Hepatocyte (in vitro differentiated cells): Measurements from ENCODE around the gene PRSS22. TPM values are rescaled to one million over a fixed set of nuclear protein-coding genes. Genes with fewer than 3 reads are reported as not detected.

ENCODE experiments used
- DNase-seq: peaks from one replicate; pipeline ENCODE4 v3.0.0-alpha.2; 2016; ENCODE audit warnings: low spot score
- H2AFZ ChIP-seq: fragments of 200-600 bp; sonication (generic); 2 replicates; pipeline ENCODE4 v1.6.0; 2016; ENCODE audit warnings: antibody characterized with exemption, mild to moderate bottlenecking
- H3K27ac ChIP-seq: fragments of 200-600 bp; sonication (generic); 2 replicates; pipeline ENCODE4 v1.5.1; 2016; ENCODE audit warnings: mild to moderate bottlenecking
- H3K27me3 ChIP-seq: fragments of 200-600 bp; sonication (generic); 2 replicates; pipeline ENCODE4 v1.6.1; 2016
- H3K36me3 ChIP-seq: fragments of 200-600 bp; sonication (generic); replicated peaks from 2 replicates; pipeline ENCODE4 v1.5.1; 2016; ENCODE audit warnings: low read depth; ENCODE audit not compliant: insufficient read depth
- H3K4me1 ChIP-seq: fragments of 200-600 bp; sonication (generic); 2 replicates; pipeline ENCODE4 v1.5.1; 2016; ENCODE audit warnings: mild to moderate bottlenecking, moderate library complexity; ENCODE audit not compliant: insufficient read depth
- H3K4me2 ChIP-seq: fragments of 200-600 bp; sonication (generic); 2 replicates; pipeline ENCODE4 v1.6.0; 2016
- H3K4me3 ChIP-seq: fragments of 200-600 bp; sonication (generic); 2 replicates; pipeline ENCODE4 v1.5.1; 2016; ENCODE audit warnings: mild to moderate bottlenecking
- H3K79me2 ChIP-seq: fragments of 200-600 bp; sonication (generic); 2 replicates; pipeline ENCODE4 v1.6.0; 2017; ENCODE audit warnings: mild to moderate bottlenecking
- H3K9me2 ChIP-seq: fragments of 200-600 bp; sonication (generic); replicated peaks from 2 replicates; pipeline ENCODE4 v1.6.0; 2017; ENCODE audit warnings: mild to moderate bottlenecking; ENCODE audit not compliant: insufficient read depth
- H3K9me3 ChIP-seq: fragments of 200-600 bp; sonication (generic); 2 replicates; pipeline ENCODE4 v1.5.1; 2016; ENCODE audit warnings: low read depth, mild to moderate bottlenecking
- H4K20me1 ChIP-seq: fragments of 200-600 bp; sonication (generic); 2 replicates; pipeline ENCODE4 v1.6.0; 2016; ENCODE audit warnings: mild to moderate bottlenecking; ENCODE audit not compliant: insufficient read depth, poor library complexity, severe bottlenecking
- CTCF ChIP-seq: fragments of 200-600 bp; sonication (generic); IDR thresholded peaks from 2 replicates; pipeline ENCODE4 v1.5.1; 2016; ENCODE audit warnings: antibody characterized with exemption, mild to moderate bottlenecking; ENCODE audit not compliant: poor library complexity
- EZH2 ChIP-seq: fragments of 200-600 bp; sonication (generic); IDR thresholded peaks from 2 replicates; pipeline ENCODE4 v1.6.1; 2016; ENCODE audit warnings: antibody characterized with exemption, mild to moderate bottlenecking, borderline replicate concordance
- EZH2phosphoT487 ChIP-seq: fragments of 200-600 bp; sonication (generic); IDR thresholded peaks from one replicate; pipeline ENCODE4 v1.6.1; 2018; ENCODE audit warnings: antibody characterized with exemption, mild to moderate bottlenecking, low read depth, moderate library complexity; ENCODE audit not compliant: unreplicated experiment, severe bottlenecking
- WGBS: methylation state at CpG from one replicate; pipeline ENCODE4 v1.1.6; 2016; ENCODE audit warnings: low lambda C conversion rate; ENCODE audit errors: missing lambda C conversion rate; 5-methylcytosine and 5-hydroxymethylcytosine counted together
- polyA plus RNA-seq: library from polyadenylated mRNA; unstranded; fragments of >200 nt; fragmentation: Nextera tagmentation; extraction: Ambion mirVana; gene quantifications from 2 replicates; pipeline ENCODE4 v1.2.1, GENCODE V29; 2016
- total RNA-seq: library from RNA; depleted of rRNA; stranded (reverse); fragments of >200 nt; gene quantifications from 2 replicates; pipeline ENCODE4 v1.2.3, GENCODE V29; 2014

PRSS22 gene
- total and polyA plus RNA-seq, 2 experiments from 2014 or later: 60.2 to 66.3 TPM

GRCh38 chr16:2821487-2822157 lies 36.3 kb downstream of the PRSS22 start:
- TF ChIP-seq EZH2 (no peak), CTCF (no peak), EZH2phosphoT487 (no peak)
- H3K4me1 ChIP-seq: no peaks in the 10 kb centered on the region
- 77% methylated on average over 9 of the region's 9 CpGs for WGBS
- no peaks in the 10 kb centered on the region for H3K79me2 ChIP-seq
- no peak overlapping the region for H3K4me3 ChIP-seq
- no peaks in the 10 kb centered on the region for H3K9me2 ChIP-seq
- H3K27ac ChIP-seq: no peak overlapping the region
- no peaks in the 10 kb centered on the region for H4K20me1 ChIP-seq
- no peaks in the 10 kb centered on the region for H3K36me3 ChIP-seq
- no peak overlapping the region for H2AFZ ChIP-seq
- H3K4me2 ChIP-seq: no peak overlapping the region
- no peaks in the 10 kb centered on the region for H3K27me3 ChIP-seq
- no peak for DNase-seq
- H3K9me3 ChIP-seq: no peaks in the 10 kb centered on the region

- Histone ChIP-seq H3K36me3 (no peaks in the 10 kb centered on the region), H4K20me1 (no peaks in the 10 kb centered on the region), H3K79me2 (no peaks in the 10 kb centered on the region), H3K4me3 (no peak overlapping the region), H3K4me1 (no peaks in the 10 kb centered on the region), H3K9me3 (no peaks in the 10 kb centered on the region), H3K4me2 (no peak overlapping the region), H3K27ac (no peak overlapping the region), H3K27me3 (no peaks in the 10 kb centered on the region), H3K9me2 (no peaks in the 10 kb centered on the region), H2AFZ (no peak overlapping the region)
- TF ChIP-seq EZH2phosphoT487 (no peak), EZH2 (no peak), CTCF (no peak)
- WGBS: 78% methylated on average over 14 of the region's 14 CpGs
- DNase-seq: no peak
These were observed 37.0 kb downstream of the PRSS22 start for GRCh38 chr16:2820836-2821486.

- no peak for TF ChIP-seq CTCF
- TF ChIP-seq EZH2phosphoT487: no peak
- no peak for TF ChIP-seq EZH2
These were observed 37.8 kb downstream of the PRSS22 start for GRCh38 chr16:2819939-2820835.

More at GRCh38 chr16:2819939-2820835, 37.8 kb downstream of the PRSS22 start:
- Histone ChIP-seq H3K36me3 (no peaks in the 10 kb centered on the region), H3K27ac (no peak overlapping the region), H4K20me1 (no peaks in the 10 kb centered on the region), H3K9me3 (no peaks in the 10 kb centered on the region), H3K79me2 (no peaks in the 10 kb centered on the region), H3K27me3 (no peaks in the 10 kb centered on the region), H3K4me1 (peaks cover 6% of the 10 kb centered on the region), H3K4me2 (no peak overlapping the region), H3K4me3 (no peak overlapping the region), H2AFZ (no peak overlapping the region), H3K9me2 (no peaks in the 10 kb centered on the region)
- WGBS: 75% methylated on average over 16 of the region's 17 CpGs
- DNase-seq: no peak
